Large intestine (tissue), 3 donors: ENCODE results near the gene CNOT1. TPM values are rescaled to one million over a fixed set of nuclear protein-coding genes. Genes with fewer than 3 reads are reported as not detected.

ENCODE experiments used
- DNase-seq, 2 donors: peaks; one replicate each; pipeline versions ENCODE4 v3.0.0 to v3.0.0-alpha.2; 2013
- H3K27ac ChIP-seq: one replicate; pipeline ENCODE4 v1.5.1; 2013; ENCODE audit warnings: low read length
- H3K27me3 ChIP-seq: 2 replicates; pipeline ENCODE4 v1.6.1; 2013; ENCODE audit warnings: low read length; ENCODE audit not compliant: control insufficient read depth, insufficient read depth
- H3K36me3 ChIP-seq: 2 replicates; pipeline ENCODE4 v1.6.1; 2013; ENCODE audit warnings: low read length; ENCODE audit not compliant: control insufficient read depth, insufficient read depth
- H3K4me1 ChIP-seq: one replicate; pipeline ENCODE4 v1.6.1; 2013; ENCODE audit warnings: low read length; ENCODE audit not compliant: control insufficient read depth, insufficient read depth
- H3K4me3 ChIP-seq: one replicate; pipeline ENCODE4 v1.5.1; 2013; ENCODE audit warnings: low read length
- H3K9me3 ChIP-seq: one replicate; pipeline ENCODE4 v1.6.1; 2013; ENCODE audit warnings: mild to moderate bottlenecking, low read depth, low read length, moderate library complexity; ENCODE audit not compliant: control insufficient read depth
- WGBS: methylation state at CpG from one replicate; pipeline ENCODE4 v1.1.5; 2013; ENCODE audit warnings: low lambda C conversion rate; ENCODE audit not compliant: insufficient coverage; 5-methylcytosine and 5-hydroxymethylcytosine counted together
- polyA plus RNA-seq: library from polyadenylated mRNA; unstranded; fragments of 120-200 nt; gene quantifications from one replicate; pipeline ENCODE4 v1.2.1, GENCODE V29; 2013

Gene CNOT1
- polyA plus RNA-seq, 1 donor: 171 TPM

GRCh38 chr16:58481931-58482330 is 147.7 kb downstream of the CNOT1 start:
- no peak overlapping the region for H3K4me3 ChIP-seq
- no peaks in the 10 kb centered on the region for H3K4me1 ChIP-seq
- H3K27me3 ChIP-seq: peaks cover 6% of the 10 kb centered on the region
- no peaks in the 10 kb centered on the region for H3K36me3 ChIP-seq
- no peak for DNase-seq
- no peaks in the 10 kb centered on the region for H3K9me3 ChIP-seq
- WGBS: no CpG with 5 or more reads among the region's 8 CpGs
- no peak overlapping the region for H3K27ac ChIP-seq

GRCh38 chr16:58481226-58481869 is 148.3 kb downstream of the CNOT1 start:
- no CpG with 5 or more reads among the region's 11 CpGs for WGBS
- H3K27me3 ChIP-seq: peaks cover 6% of the 10 kb centered on the region
- H3K4me3 ChIP-seq: no peak overlapping the region
- no peaks in the 10 kb centered on the region for H3K4me1 ChIP-seq
- no peak for DNase-seq
- H3K9me3 ChIP-seq: no peaks in the 10 kb centered on the region
- no peaks in the 10 kb centered on the region for H3K36me3 ChIP-seq
- no peak overlapping the region for H3K27ac ChIP-seq

GRCh38 chr16:58478427-58478826 is 151.2 kb downstream of the CNOT1 start:
- H3K27me3 ChIP-seq: peaks cover 12% of the 10 kb centered on the region
- H3K27ac ChIP-seq: no peak overlapping the region

GRCh38 chr16:58476791-58477190 is 152.8 kb downstream of the CNOT1 start:
- H3K27ac ChIP-seq: no peak overlapping the region
- no peaks in the 10 kb centered on the region for H3K4me1 ChIP-seq
- no peaks in the 10 kb centered on the region for H3K36me3 ChIP-seq
- DNase-seq: no peak
- H3K9me3 ChIP-seq: no peaks in the 10 kb centered on the region
- no peak overlapping the region for H3K4me3 ChIP-seq
- peaks cover 14% of the 10 kb centered on the region for H3K27me3 ChIP-seq
- WGBS: no CpG with 5 or more reads among the region's 1 CpG

More at GRCh38 chr16:58478427-58478826, 151.2 kb downstream of the CNOT1 start:
- Histone ChIP-seq H3K9me3 (no peaks in the 10 kb centered on the region), H3K4me1 (no peaks in the 10 kb centered on the region), H3K4me3 (no peak overlapping the region), H3K36me3 (no peaks in the 10 kb centered on the region)
- no peak for DNase-seq
- WGBS: no CpG with 5 or more reads among the region's 2 CpGs

- no peak overlapping the region for H3K4me3 ChIP-seq
- no peaks in the 10 kb centered on the region for H3K36me3 ChIP-seq
- WGBS: 75% methylated on average over 3 of the region's 4 CpGs
- H3K27ac ChIP-seq: no peak overlapping the region
- no peaks in the 10 kb centered on the region for H3K9me3 ChIP-seq
- DNase-seq: no peak
- H3K4me1 ChIP-seq: no peaks in the 10 kb centered on the region
- peaks cover 18% of the 10 kb centered on the region for H3K27me3 ChIP-seq
Measured at GRCh38 chr16:58475091-58475619, 154.5 kb downstream of the CNOT1 start.

- Histone ChIP-seq H3K27ac (no peak overlapping the region), H3K4me3 (no peak overlapping the region), H3K27me3 (peaks cover 19% of the 10 kb centered on the region), H3K4me1 (no peaks in the 10 kb centered on the region), H3K9me3 (no peaks in the 10 kb centered on the region), H3K36me3 (no peaks in the 10 kb centered on the region)
- DNase-seq: no peak
- WGBS: no CpG with 5 or more reads among the region's 10 CpGs
Measured at GRCh38 chr16:58474296-58474695, 155.3 kb downstream of the CNOT1 start.

GRCh38 chr16:58472827-58473226 is 156.8 kb downstream of the CNOT1 start:
- no peak overlapping the region for H3K4me3 ChIP-seq
- H3K36me3 ChIP-seq: no peaks in the 10 kb centered on the region
- no peaks in the 10 kb centered on the region for H3K9me3 ChIP-seq
- no peaks in the 10 kb centered on the region for H3K4me1 ChIP-seq
- no peak overlapping the region for H3K27ac ChIP-seq
- no peak for DNase-seq
- H3K27me3 ChIP-seq: peaks cover 25% of the 10 kb centered on the region
- WGBS: no CpG with 5 or more reads among the region's 3 CpGs

GRCh38 chr16:58472266-58472665 is 157.4 kb downstream of the CNOT1 start:
- no peak overlapping the region for H3K4me3 ChIP-seq
- H3K27ac ChIP-seq: no peak overlapping the region
- no CpG with 5 or more reads among the region's 9 CpGs for WGBS
- no peaks in the 10 kb centered on the region for H3K9me3 ChIP-seq
- no peak for DNase-seq
- peaks cover 30% of the 10 kb centered on the region for H3K27me3 ChIP-seq
- no peaks in the 10 kb centered on the region for H3K4me1 ChIP-seq
- no peaks in the 10 kb centered on the region for H3K36me3 ChIP-seq

GRCh38 chr16:58471209-58471975 is 158.2 kb downstream of the CNOT1 start:
- Histone ChIP-seq H3K9me3 (no peaks in the 10 kb centered on the region), H3K4me3 (no peak overlapping the region), H3K27ac (no peak overlapping the region), H3K36me3 (no peaks in the 10 kb centered on the region), H3K27me3 (peaks cover 36% of the 10 kb centered on the region), H3K4me1 (no peaks in the 10 kb centered on the region)
- DNase-seq: no peak
- no CpG with 5 or more reads among the region's 10 CpGs for WGBS
